ENCODE results near the gene KDM4D.

DNA sequence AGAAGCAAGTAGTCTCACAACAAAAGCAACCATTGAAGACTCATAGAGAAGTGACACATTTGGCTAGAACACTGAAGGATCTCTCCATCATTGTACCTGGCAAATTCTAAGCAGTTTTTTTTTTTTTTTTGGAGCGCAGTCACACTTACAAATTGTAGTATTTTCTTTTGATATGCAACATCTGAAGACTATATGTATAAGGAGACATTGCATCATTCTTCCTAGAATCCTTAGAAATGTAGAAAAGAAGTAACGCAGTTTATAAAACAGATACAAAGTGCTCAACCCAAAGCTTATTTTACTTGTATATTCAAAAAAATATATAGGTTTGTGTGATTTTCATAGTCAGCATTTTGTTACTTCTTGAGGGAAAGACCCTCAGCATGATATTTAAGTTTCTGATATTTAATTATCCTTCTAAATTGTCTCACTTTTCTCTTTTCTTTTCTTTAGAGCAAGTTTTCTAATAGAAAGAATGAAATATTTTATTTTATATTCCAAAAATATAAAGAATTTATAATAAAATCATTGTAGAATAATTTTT is 20.0 kb downstream of the KDM4D start:
- TF ChIP-seq, protein P1, sequence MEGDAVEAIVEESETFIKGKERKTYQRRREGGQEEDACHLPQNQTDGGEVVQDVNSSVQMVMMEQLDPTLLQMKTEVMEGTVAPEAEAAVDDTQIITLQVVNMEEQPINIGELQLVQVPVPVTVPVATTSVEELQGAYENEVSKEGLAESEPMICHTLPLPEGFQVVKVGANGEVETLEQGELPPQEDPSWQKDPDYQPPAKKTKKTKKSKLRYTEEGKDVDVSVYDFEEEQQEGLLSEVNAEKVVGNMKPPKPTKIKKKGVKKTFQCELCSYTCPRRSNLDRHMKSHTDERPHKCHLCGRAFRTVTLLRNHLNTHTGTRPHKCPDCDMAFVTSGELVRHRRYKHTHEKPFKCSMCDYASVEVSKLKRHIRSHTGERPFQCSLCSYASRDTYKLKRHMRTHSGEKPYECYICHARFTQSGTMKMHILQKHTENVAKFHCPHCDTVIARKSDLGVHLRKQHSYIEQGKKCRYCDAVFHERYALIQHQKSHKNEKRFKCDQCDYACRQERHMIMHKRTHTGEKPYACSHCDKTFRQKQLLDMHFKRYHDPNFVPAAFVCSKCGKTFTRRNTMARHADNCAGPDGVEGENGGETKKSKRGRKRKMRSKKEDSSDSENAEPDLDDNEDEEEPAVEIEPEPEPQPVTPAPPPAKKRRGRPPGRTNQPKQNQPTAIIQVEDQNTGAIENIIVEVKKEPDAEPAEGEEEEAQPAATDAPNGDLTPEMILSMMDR (IDR thresholded peaks at IDR 0.05): no peak
- no peak for TF ChIP-seq POLR2A (IDR thresholded peaks at IDR 0.05)
